ENCODE measurements around the gene PWWP2B. TPM values are rescaled to one million over a fixed set of nuclear protein-coding genes. Genes with fewer than 3 reads are reported as not detected.

The PWWP2B gene
- total and polyA plus RNA-seq, 11 donors: 10.5 to 23.5 (median 15.3) TPM

GRCh38 chr10:132429281-132430230 lies 32.6 kb downstream of the PWWP2B start:
- ATAC-seq: peak in 1 of 4 donors; percentile 19
- Histone ChIP-seq H3K27ac (no peak overlapping the region), H3K4me3 (no peak overlapping the region), H3K36me3 (peaks cover 0 to 5% (median 0%) of the 10 kb centered on the region in 9 donors), H3K27me3 (no peaks in the 10 kb centered on the region), H3K4me1 (peaks cover 0 to 8% (median 0%) of the 10 kb centered on the region in 12 donors), H3K9me3 (no peaks in the 10 kb centered on the region)
- DNase-seq: peak in 1 of 5 donors; percentile 51
- intact Hi-C loops (cut with DNase I): no loop called here
- 60 to 72% (median 65%) methylated on average over 12 to 18 of the region's 18 CpGs for WGBS, 4 donors
- no peak for TF ChIP-seq POLR2A (IDR thresholded peaks at IDR 0.05)
- TF ChIP-seq CTCF (IDR thresholded peaks at IDR 0.05): no peak

- H3K9me3 ChIP-seq: no peaks in the 10 kb centered on the region
- no peaks in the 10 kb centered on the region for H3K27me3 ChIP-seq
- TF ChIP-seq CTCF (IDR thresholded peaks at IDR 0.05) (no peak), POLR2A (IDR thresholded peaks at IDR 0.05) (no peak)
- 86 to 96% (median 92%) methylated on average over 7 to 8 of the region's 8 CpGs for WGBS, 4 donors
- peaks cover 0 to 5% (median 0%) of the 10 kb centered on the region in 9 donors for H3K36me3 ChIP-seq
- intact Hi-C loops (cut with DNase I): no loop called here
- no peak overlapping the region for H3K27ac ChIP-seq
- peaks cover 0 to 8% (median 0%) of the 10 kb centered on the region in 12 donors for H3K4me1 ChIP-seq
- H3K4me3 ChIP-seq: no peak overlapping the region
- DNase-seq: no peak
- no peak for ATAC-seq
Observed at GRCh38 chr10:132430231-132430743, 33.3 kb downstream of the PWWP2B start.

- no peak for ATAC-seq
- H3K4me1 ChIP-seq: peaks cover 0 to 8% (median 0%) of the 10 kb centered on the region in 12 donors
- peak in 1 of 5 donors; percentile 60 for DNase-seq
- 88 to 95% (median 92%) methylated on average over 7 to 8 of the region's 8 CpGs for WGBS, 4 donors
- intact Hi-C loops (cut with DNase I): no loop called here
- no peak overlapping the region for H3K4me3 ChIP-seq
- peaks cover 0 to 5% (median 0%) of the 10 kb centered on the region in 9 donors for H3K36me3 ChIP-seq
- H3K27ac ChIP-seq: no peak overlapping the region
- no peaks in the 10 kb centered on the region for H3K9me3 ChIP-seq
- TF ChIP-seq CTCF (IDR thresholded peaks at IDR 0.05) (no peak), POLR2A (IDR thresholded peaks at IDR 0.05) (no peak)
- no peaks in the 10 kb centered on the region for H3K27me3 ChIP-seq
Observed at GRCh38 chr10:132430861-132431271, 33.9 kb downstream of the PWWP2B start.

- Histone ChIP-seq H3K4me1 (peaks cover 0 to 8% (median 0%) of the 10 kb centered on the region in 12 donors), H3K9me3 (no peaks in the 10 kb centered on the region), H3K27me3 (no peaks in the 10 kb centered on the region), H3K4me3 (no peak overlapping the region), H3K27ac (no peak overlapping the region), H3K36me3 (peaks cover 0 to 5% (median 0%) of the 10 kb centered on the region in 9 donors)
- DNase-seq (peak in 1 of 5 donors; percentile 32), ATAC-seq (peak in 1 of 4 donors; percentile 3)
- intact Hi-C loops (cut with DNase I): no loop called here
- 92 to 96% (median 93%) methylated on average over 11 to 12 of the region's 12 CpGs for WGBS, 4 donors
- TF ChIP-seq CTCF (IDR thresholded peaks at IDR 0.05) (no peak), POLR2A (IDR thresholded peaks at IDR 0.05) (no peak)
Observed at GRCh38 chr10:132431537-132432175, 34.7 kb downstream of the PWWP2B start.

Measured in heart left ventricle (tissue), 16 donors.